Urinary bladder (tissue), 4 donors: ENCODE data around the gene PAX5. TPM values are rescaled to one million over a fixed set of nuclear protein-coding genes. Genes with fewer than 3 reads are reported as not detected.

ENCODE experiments used
- DNase-seq: peaks from one replicate; pipeline ENCODE4 v3.0.0-alpha.2; 2015; ENCODE audit errors: extremely low spot score
- H3K27ac ChIP-seq: one replicate; pipeline ENCODE4 v1.5.1; 2013; ENCODE audit warnings: low read depth, mild to moderate bottlenecking, moderate library complexity
- H3K36me3 ChIP-seq: one replicate; pipeline ENCODE4 v1.6.1; 2013; ENCODE audit warnings: mild to moderate bottlenecking, moderate library complexity; ENCODE audit not compliant: insufficient read depth
- H3K4me1 ChIP-seq: one replicate; pipeline ENCODE4 v1.6.1; 2013; ENCODE audit warnings: mild to moderate bottlenecking, moderate library complexity; ENCODE audit not compliant: insufficient read depth
- H3K4me3 ChIP-seq: one replicate; pipeline ENCODE4 v1.5.1; 2013; ENCODE audit warnings: low read depth, low read length
- WGBS: extraction: QIAGEN DNeasy Blood & Tissue Kit; methylation state at CpG from one replicate; pipeline ENCODE4 v1.1.7; 2013; 5-methylcytosine and 5-hydroxymethylcytosine counted together
- polyA plus RNA-seq: library from polyadenylated mRNA; stranded (reverse); fragments of 200-250 nt; gene quantifications from one replicate; pipeline ENCODE4 v1.2.3, GENCODE V29; 2013
- total RNA-seq: library from RNA; depleted of rRNA; stranded (reverse); fragments of >200 nt; gene quantifications from one replicate; pipeline ENCODE4 v1.2.3, GENCODE V29; 2014
- donor health status: healthy with polysubstance abuse.
- donor health status: healthy.

Gene PAX5
- total and polyA plus RNA-seq, 2 donors = 0.03 to 0.26 TPM

GRCh38 chr9:36996706-36997086, 37.4 kb downstream of the PAX5 start:
- H3K4me1 ChIP-seq = no peaks in the 10 kb centered on the region
- WGBS = 57% methylated on average over 5 of the region's 5 CpGs
- no peak for DNase-seq
- no peak overlapping the region for H3K4me3 ChIP-seq
- no peaks in the 10 kb centered on the region for H3K36me3 ChIP-seq
- no peak overlapping the region for H3K27ac ChIP-seq

- Histone ChIP-seq H3K4me1 (no peaks in the 10 kb centered on the region), H3K36me3 (no peaks in the 10 kb centered on the region), H3K4me3 (no peak overlapping the region), H3K27ac (no peak overlapping the region)
- WGBS = 24% methylated on average over 16 of the region's 16 CpGs
- no peak for DNase-seq
Observed at GRCh38 chr9:36995927-36996705, 38.0 kb downstream of the PAX5 start.

- no peak for DNase-seq
- Histone ChIP-seq H3K36me3 (no peaks in the 10 kb centered on the region), H3K4me1 (no peaks in the 10 kb centered on the region), H3K27ac (no peak overlapping the region), H3K4me3 (no peak overlapping the region)
- WGBS = 78% methylated on average over 19 of the region's 19 CpGs
Observed at GRCh38 chr9:36993933-36994764, 39.9 kb downstream of the PAX5 start.

GRCh38 chr9:36992501-36993316, 41.4 kb downstream of the PAX5 start:
- Histone ChIP-seq H3K27ac (no peak overlapping the region), H3K4me1 (no peaks in the 10 kb centered on the region), H3K4me3 (no peak overlapping the region), H3K36me3 (no peaks in the 10 kb centered on the region)
- DNase-seq = no peak
- 42% methylated on average over 7 of the region's 7 CpGs for WGBS

- WGBS = 10% methylated on average over 6 of the region's 6 CpGs
- H3K4me3 ChIP-seq = no peak overlapping the region
- no peak overlapping the region for H3K27ac ChIP-seq
- no peaks in the 10 kb centered on the region for H3K4me1 ChIP-seq
- no peak for DNase-seq
- H3K36me3 ChIP-seq = no peaks in the 10 kb centered on the region
Observed at GRCh38 chr9:36991516-36992134, 42.4 kb downstream of the PAX5 start.

- DNase-seq = no peak
- peaks cover 2% of the 10 kb centered on the region for H3K4me1 ChIP-seq
- no peaks in the 10 kb centered on the region for H3K36me3 ChIP-seq
- no peak overlapping the region for H3K4me3 ChIP-seq
- 40% methylated on average over 6 of the region's 6 CpGs for WGBS
- no peak overlapping the region for H3K27ac ChIP-seq
Observed at GRCh38 chr9:36988848-36989247, 45.2 kb downstream of the PAX5 start.

GRCh38 chr9:36987891-36988290, 46.2 kb downstream of the PAX5 start:
- Histone ChIP-seq H3K36me3 (no peaks in the 10 kb centered on the region), H3K27ac (no peak overlapping the region), H3K4me3 (no peak overlapping the region), H3K4me1 (peaks cover 2% of the 10 kb centered on the region)
- 4% methylated on average over 14 of the region's 14 CpGs for WGBS
- DNase-seq = no peak

GRCh38 chr9:36987409-36987808, 46.7 kb downstream of the PAX5 start:
- 18% methylated on average over 10 of the region's 10 CpGs for WGBS
- Histone ChIP-seq H3K4me1 (peaks cover 2% of the 10 kb centered on the region), H3K4me3 (no peak overlapping the region), H3K27ac (no peak overlapping the region), H3K36me3 (no peaks in the 10 kb centered on the region)
- no peak for DNase-seq

- Histone ChIP-seq H3K4me3 (peak overlapping the region; percentile 17), H3K36me3 (no peaks in the 10 kb centered on the region), H3K4me1 (peaks cover 2% of the 10 kb centered on the region), H3K27ac (no peak overlapping the region)
- WGBS = 5% methylated on average over 65 of the region's 65 CpGs
- no peak for DNase-seq
Observed at GRCh38 chr9:36986468-36987408, 47.3 kb downstream of the PAX5 start.

GRCh38 chr9:36985769-36986467, 48.1 kb downstream of the PAX5 start:
- Histone ChIP-seq H3K27ac (no peak overlapping the region), H3K4me3 (peak overlapping the region; percentile 17), H3K36me3 (no peaks in the 10 kb centered on the region), H3K4me1 (peaks cover 2% of the 10 kb centered on the region)
- DNase-seq = no peak
- under 1% methylated on average over 70 of the region's 70 CpGs for WGBS

- no peak for DNase-seq
- peaks cover 2% of the 10 kb centered on the region for H3K4me1 ChIP-seq
- 26% methylated on average over 15 of the region's 15 CpGs for WGBS
- no peak overlapping the region for H3K4me3 ChIP-seq
- no peaks in the 10 kb centered on the region for H3K36me3 ChIP-seq
- no peak overlapping the region for H3K27ac ChIP-seq
Observed at GRCh38 chr9:36985061-36985768, 48.9 kb downstream of the PAX5 start.
